Fibroblast of skin of left quadriceps (primary cell): Measurements from ENCODE around the gene ZC3HAV1.
"Not testable (repeated sequence)": the region's sequence is repeated elsewhere in the genome, so short reads cannot be mapped to it uniquely, and the experiment has no call there.

Source experiments
- DNase-seq, 2 experiments: peaks; one replicate each; pipeline ENCODE4 v3.0.0-alpha.2; 2013; ENCODE audit warnings: low read depth in 2 of 2

ZC3HAV1 gene

DNA sequence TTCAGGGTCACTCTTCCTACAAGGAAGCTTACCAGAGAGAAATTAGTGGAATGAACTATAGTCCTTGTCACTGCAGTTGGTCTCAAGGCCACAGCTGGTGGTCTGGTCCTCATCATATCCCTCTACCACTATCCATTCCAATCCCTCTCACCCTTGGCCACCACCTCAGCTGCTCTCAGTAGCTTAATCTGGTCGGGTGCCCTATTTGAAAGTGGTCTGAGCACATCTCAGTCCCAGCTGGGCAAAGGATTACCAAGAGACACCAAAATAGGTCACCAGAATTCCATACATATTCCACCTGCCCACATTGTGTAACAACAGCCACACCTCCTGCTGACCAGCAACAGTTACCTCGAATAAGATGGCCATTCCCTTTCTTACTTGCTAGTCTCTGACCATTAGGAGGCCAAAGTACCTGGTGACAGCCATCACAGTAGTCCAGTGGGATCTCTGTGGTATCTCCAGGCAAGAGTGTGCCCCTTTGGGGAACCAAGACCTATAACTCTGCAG, 3.3 kb upstream of the ZC3HAV1 start:
- DNase-seq: no peak

GRCh38 chr7:139112316-139112715, 2.8 kb upstream of the ZC3HAV1 start:
- no peak for DNase-seq

- no peak for DNase-seq
Observed at GRCh38 chr7:139111811-139112301, 2.3 kb upstream of the ZC3HAV1 start.

DNA sequence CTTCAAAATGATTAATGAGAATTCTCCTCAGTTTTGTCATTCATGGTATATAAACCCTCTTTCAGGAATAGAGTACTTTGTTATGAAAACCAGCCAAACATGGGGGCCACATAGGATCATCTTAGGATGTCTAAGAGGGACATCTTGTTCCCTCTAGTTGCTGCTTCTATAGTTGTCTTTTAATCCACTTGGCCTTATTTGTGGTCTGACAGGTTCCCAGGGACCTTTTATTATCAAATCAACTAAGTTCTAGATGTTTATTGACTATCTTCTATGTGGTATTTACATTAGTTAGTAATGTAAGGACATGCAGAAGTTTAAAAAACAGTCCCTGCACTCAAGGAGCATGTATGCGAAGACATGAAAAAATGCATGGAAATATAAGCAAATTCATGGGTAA, 1.6 kb upstream of the ZC3HAV1 start:
- DNase-seq: no peak

GRCh38 chr7:139109983-139110411, 477 bp upstream of the ZC3HAV1 start:
- no peak for DNase-seq

- no peak for DNase-seq
Observed at GRCh38 chr7:139108266-139109187, 993 bp downstream of the ZC3HAV1 start.

- no peak for DNase-seq
Observed at GRCh38 chr7:139106959-139107358, 2.6 kb downstream of the ZC3HAV1 start.

DNA sequence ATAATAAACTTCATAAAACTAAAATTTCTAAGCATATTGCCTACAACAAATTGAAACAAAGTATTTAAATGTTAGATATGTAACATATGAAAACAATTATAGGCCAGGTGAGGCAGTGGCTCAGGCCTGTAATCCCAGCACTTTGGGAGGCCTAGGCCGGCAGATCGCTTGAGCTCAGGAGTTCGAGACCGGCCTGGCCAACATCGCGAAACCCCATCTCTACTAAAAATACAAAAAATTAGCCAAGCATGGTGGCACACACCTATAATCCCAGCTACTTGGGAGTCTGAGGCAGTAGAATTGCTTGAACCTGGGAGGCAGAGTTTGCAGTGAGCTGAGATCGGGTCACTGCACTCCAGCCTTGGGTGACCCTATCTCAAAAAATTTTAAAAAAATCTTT, 3.3 kb downstream of the ZC3HAV1 start:
- not testable (repeated sequence) for DNase-seq

DNA sequence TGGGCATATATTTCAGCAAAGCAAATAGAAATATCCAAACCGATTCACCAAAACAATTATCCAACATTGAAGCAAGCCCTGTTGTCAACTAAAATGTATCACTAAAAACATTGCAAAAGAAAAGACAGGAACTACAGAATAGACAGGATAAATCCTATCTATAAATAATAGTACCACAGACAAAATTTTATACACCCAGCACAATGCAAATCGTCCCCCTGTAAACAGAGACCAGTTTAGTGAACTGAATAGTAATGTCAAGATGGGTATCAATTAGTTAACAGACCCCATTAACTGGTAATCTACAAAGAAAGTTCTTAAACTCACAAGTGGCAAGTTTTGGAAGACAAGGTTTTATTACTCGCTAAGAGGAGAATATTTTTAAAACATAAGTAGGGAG, 4.0 kb downstream of the ZC3HAV1 start:
- DNase-seq: no peak

DNA sequence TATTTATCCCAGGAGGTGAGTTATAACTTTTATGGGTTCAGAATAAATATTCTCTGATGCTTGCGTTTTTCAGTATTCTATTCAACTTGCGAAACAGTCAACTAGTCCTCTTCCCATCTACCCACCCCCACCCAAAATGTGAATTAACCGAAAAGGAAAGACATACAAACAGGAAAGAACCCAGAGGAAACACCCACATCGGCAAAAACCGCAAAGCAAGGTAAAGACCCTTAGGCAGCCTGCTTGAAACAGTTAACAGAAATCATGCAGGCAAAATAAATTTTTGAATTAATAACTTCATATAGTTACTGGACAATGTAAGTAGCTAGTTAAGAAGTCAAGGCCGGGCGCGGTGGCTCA, 5.4 kb downstream of the ZC3HAV1 start:
- no peak for DNase-seq

GRCh38 chr7:139103057-139103815, 6.3 kb downstream of the ZC3HAV1 start:
- no peak for DNase-seq

GRCh38 chr7:139101637-139102158, 7.8 kb downstream of the ZC3HAV1 start:
- DNase-seq: not testable (repeated sequence)

- DNase-seq: no peak
Observed at GRCh38 chr7:139099172-139099947, 10.2 kb downstream of the ZC3HAV1 start.

- no peak for DNase-seq
Observed at GRCh38 chr7:139095194-139095659, 14.3 kb downstream of the ZC3HAV1 start.

GRCh38 chr7:139094596-139094995, 14.9 kb downstream of the ZC3HAV1 start:
- DNase-seq: no peak

DNA sequence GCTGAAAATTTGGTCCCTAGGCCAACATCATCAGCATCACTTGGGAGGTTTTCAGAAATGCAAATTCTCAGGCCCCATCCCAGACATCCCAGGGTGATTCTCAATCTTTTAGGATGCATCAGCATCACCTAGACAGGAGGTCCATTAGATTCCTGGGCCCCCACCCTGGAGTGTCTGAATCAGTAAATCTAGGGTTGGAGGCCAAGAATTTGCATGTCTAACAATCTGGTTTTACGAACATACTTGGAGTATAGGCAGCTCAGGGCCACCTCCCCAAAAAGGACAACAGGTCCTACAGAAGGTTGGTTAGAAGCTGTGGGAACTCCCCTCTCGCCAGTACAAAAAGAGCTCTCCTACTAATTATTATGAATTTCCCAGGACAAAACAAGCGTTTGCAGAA, 15.5 kb downstream of the ZC3HAV1 start:
- DNase-seq: no peak

- DNase-seq: not testable (repeated sequence)
Observed at GRCh38 chr7:139093512-139093911, 16.0 kb downstream of the ZC3HAV1 start.

GRCh38 chr7:139092090-139092796, 17.3 kb downstream of the ZC3HAV1 start:
- no peak for DNase-seq

DNA sequence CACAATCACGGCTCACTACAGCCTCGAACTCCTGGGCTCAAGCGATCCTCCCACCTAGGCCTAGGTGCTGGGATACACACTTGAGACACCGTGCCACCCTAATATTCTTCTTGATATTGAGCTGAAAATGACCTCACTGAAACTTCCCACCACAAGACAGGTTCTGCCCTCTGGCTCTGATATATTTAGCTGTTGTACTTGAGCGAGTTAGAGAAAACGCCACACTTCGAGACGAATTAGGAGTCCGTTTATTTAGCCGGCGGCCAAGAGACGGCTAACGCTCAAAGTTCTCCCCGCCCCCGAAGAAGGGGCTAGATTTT, 17.9 kb downstream of the ZC3HAV1 start:
- no peak for DNase-seq

GRCh38 chr7:139089118-139089517, 20.4 kb downstream of the ZC3HAV1 start:
- no peak for DNase-seq

DNA sequence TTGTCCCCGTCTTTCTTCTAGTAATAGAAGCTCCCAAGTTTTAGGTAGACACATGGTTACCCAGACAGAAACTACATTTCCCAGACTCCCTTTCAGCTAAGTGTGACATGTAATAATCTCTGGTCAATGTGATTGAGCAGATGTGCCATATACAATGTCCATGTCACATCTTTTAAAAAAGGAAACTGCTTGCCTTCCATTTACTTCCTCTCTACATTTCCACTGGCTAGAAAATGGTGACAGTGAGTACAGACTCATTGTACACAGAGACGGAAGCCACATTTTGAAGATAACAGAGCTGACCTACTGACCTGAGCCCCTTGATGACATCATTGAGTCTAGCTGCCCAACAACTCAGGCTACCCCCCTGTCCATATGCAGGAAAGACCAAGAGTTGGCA, 21.3 kb downstream of the ZC3HAV1 start:
- no peak for DNase-seq
